DOHH2 (cell line): ENCODE data around the gene CLIC3.

Source experiments
- H3F3A ChIP-seq: fragments of 200-600 bp; sonication (generic), shearing (Covaris generic); 2 replicates; pipeline ENCODE4 v1.6.0; 2016; ENCODE audit warnings: antibody characterized with exemption, mild to moderate bottlenecking; ENCODE audit not compliant: control insufficient read depth, insufficient read depth
- H3K27ac ChIP-seq: fragments of 200-600 bp; sonication (generic); 2 replicates; pipeline ENCODE4 v1.5.1; 2014; ENCODE audit warnings: low read depth, mild to moderate bottlenecking, low read length, moderate library complexity
- H3K27me3 ChIP-seq: fragments of 200-600 bp; sonication (generic); 2 replicates; pipeline ENCODE4 v1.6.1; 2014; ENCODE audit warnings: mild to moderate bottlenecking, low read length, mixed read lengths; ENCODE audit not compliant: control insufficient read depth
- H3K36me3 ChIP-seq: fragments of 200-600 bp; sonication (generic); 2 replicates; pipeline ENCODE4 v1.6.1; 2014; ENCODE audit warnings: mild to moderate bottlenecking, low read length, moderate library complexity, mixed read lengths; ENCODE audit not compliant: control insufficient read depth
- H3K4me1 ChIP-seq: fragments of 200-600 bp; sonication (generic); 2 replicates; pipeline ENCODE4 v1.6.1; 2014; ENCODE audit warnings: mild to moderate bottlenecking, low read length, mixed read lengths; ENCODE audit not compliant: control insufficient read depth
- H3K4me2 ChIP-seq: fragments of 200-600 bp; sonication (generic); 2 replicates; pipeline ENCODE4 v1.6.0; 2014; ENCODE audit warnings: mild to moderate bottlenecking, low read length, moderate library complexity
- H3K4me3 ChIP-seq: fragments of 200-600 bp; sonication (generic); 2 replicates; pipeline ENCODE4 v1.5.1; 2014; ENCODE audit warnings: mild to moderate bottlenecking, low read length, mixed read lengths
- H3K79me2 ChIP-seq: fragments of 200-600 bp; sonication (generic); 2 replicates; pipeline ENCODE4 v1.6.1; 2014; ENCODE audit warnings: mild to moderate bottlenecking, low read length, mixed read lengths; ENCODE audit not compliant: control insufficient read depth
- H3K9me2 ChIP-seq: fragments of 200-600 bp; sonication (generic); replicated peaks from 2 replicates; pipeline ENCODE4 v1.6.1; 2014; ENCODE audit warnings: mild to moderate bottlenecking, low read length, mixed read lengths; ENCODE audit not compliant: control insufficient read depth
- H3K9me3 ChIP-seq: fragments of 200-600 bp; sonication (generic); 2 replicates; pipeline ENCODE4 v1.6.1; 2014; ENCODE audit warnings: antibody characterized with exemption, low read length, mixed read lengths; ENCODE audit not compliant: control insufficient read depth, insufficient read depth
- H4K20me1 ChIP-seq: fragments of 200-600 bp; sonication (generic); 2 replicates; pipeline ENCODE4 v1.6.0; 2014; ENCODE audit warnings: low read depth, mild to moderate bottlenecking, antibody characterized with exemption, low read length, moderate library complexity; ENCODE audit not compliant: control insufficient read depth, insufficient read depth
- CTCF ChIP-seq: fragments of 200-600 bp; sonication (generic); IDR thresholded peaks from one replicate; pipeline ENCODE4 v1.5.1; 2014; ENCODE audit warnings: antibody characterized with exemption, mild to moderate bottlenecking, low read depth, low read length; ENCODE audit not compliant: poor library complexity, severe bottlenecking
- EZH2phosphoT487 ChIP-seq: fragments of 200-600 bp; sonication (generic); IDR thresholded peaks from 2 replicates; pipeline ENCODE4 v1.6.1; 2017; ENCODE audit warnings: borderline replicate concordance, mild to moderate bottlenecking, antibody characterized with exemption, low read length, moderate library complexity, mixed read lengths

Gene CLIC3

GRCh38 chr9:136960212-136960937, 36.0 kb downstream of the CLIC3 start:
- H3K4me1 ChIP-seq, result peaks cover 3% of the 10 kb centered on the region
- H3K36me3 ChIP-seq, result no peaks in the 10 kb centered on the region
- H3K4me3 ChIP-seq, result no peak overlapping the region
- H3K27me3 ChIP-seq, result no peaks in the 10 kb centered on the region
- H4K20me1 ChIP-seq, result no peaks in the 10 kb centered on the region
- TF ChIP-seq EZH2phosphoT487 (no peak), CTCF (no peak)
- H3F3A ChIP-seq, result no peaks in the 10 kb centered on the region
- H3K27ac ChIP-seq, result no peak overlapping the region
- no peaks in the 10 kb centered on the region for H3K9me2 ChIP-seq
- H3K79me2 ChIP-seq, result no peaks in the 10 kb centered on the region
- H3K4me2 ChIP-seq, result no peak overlapping the region
- no peaks in the 10 kb centered on the region for H3K9me3 ChIP-seq

GRCh38 chr9:136958898-136959850, 37.2 kb downstream of the CLIC3 start:
- no peaks in the 10 kb centered on the region for H3K36me3 ChIP-seq
- no peaks in the 10 kb centered on the region for H3K27me3 ChIP-seq
- no peak for TF ChIP-seq EZH2phosphoT487
- TF ChIP-seq CTCF, result no peak
- no peaks in the 10 kb centered on the region for H3K79me2 ChIP-seq
- no peaks in the 10 kb centered on the region for H4K20me1 ChIP-seq
- no peaks in the 10 kb centered on the region for H3K9me2 ChIP-seq
- H3F3A ChIP-seq, result no peaks in the 10 kb centered on the region
- no peaks in the 10 kb centered on the region for H3K9me3 ChIP-seq
- no peak overlapping the region for H3K27ac ChIP-seq
- no peak overlapping the region for H3K4me3 ChIP-seq
- no peak overlapping the region for H3K4me2 ChIP-seq
- H3K4me1 ChIP-seq, result no peaks in the 10 kb centered on the region

- Histone ChIP-seq H3K27ac (no peak overlapping the region), H3K9me2 (no peaks in the 10 kb centered on the region), H3K9me3 (no peaks in the 10 kb centered on the region), H3K4me3 (no peak overlapping the region), H3K27me3 (no peaks in the 10 kb centered on the region), H4K20me1 (no peaks in the 10 kb centered on the region), H3K4me2 (no peak overlapping the region), H3K4me1 (no peaks in the 10 kb centered on the region), H3K79me2 (no peaks in the 10 kb centered on the region), H3F3A (no peaks in the 10 kb centered on the region), H3K36me3 (no peaks in the 10 kb centered on the region)
- TF ChIP-seq CTCF (no peak), EZH2phosphoT487 (no peak)
Measured at GRCh38 chr9:136958473-136958872, 37.9 kb downstream of the CLIC3 start.
